Measurements from ENCODE around the gene PACRG.

Gene PACRG

GRCh38 chr6:163346497-163346961 lies 618.8 kb downstream of the PACRG start:
- DNase-seq (ENCODE audit: low spot score), result no peak
- peak overlapping the region; percentile 48 for H3K27ac ChIP-seq
- TF ChIP-seq CTCF (conservative IDR thresholded peaks at IDR 0.05; ENCODE audit: low read depth), result no peak
- CTCF ChIA-PET, result interaction anchor here (0.5 kb wide), 1 partner anchor 70 kb away, joined by 4 read pairs; no protein-coding TSS in a partner anchor
- POLR2A ChIA-PET (ENCODE audit: low non-redundant PET), result no interaction called here

- POLR2A ChIA-PET (ENCODE audit: low non-redundant PET), result no interaction called here
- TF ChIP-seq CTCF (conservative IDR thresholded peaks at IDR 0.05; ENCODE audit: low read depth), result no peak
- peak; percentile 70 for DNase-seq (ENCODE audit: low spot score)
- H3K27ac ChIP-seq, result peak overlapping the region; percentile 48
- CTCF ChIA-PET, result no interaction called here
Observed at GRCh38 chr6:163347021-163347446, 619.3 kb downstream of the PACRG start.

GRCh38 chr6:163348789-163349680 lies 621.3 kb downstream of the PACRG start:
- H3K27ac ChIP-seq, result no peak overlapping the region
- no peak for DNase-seq (ENCODE audit: low spot score)
- TF ChIP-seq CTCF (conservative IDR thresholded peaks at IDR 0.05; ENCODE audit: low read depth), result no peak
- POLR2A ChIA-PET (ENCODE audit: low non-redundant PET), result no interaction called here
- CTCF ChIA-PET, result no interaction called here

GRCh38 chr6:163349696-163350095 lies 621.9 kb downstream of the PACRG start:
- H3K27ac ChIP-seq, result no peak overlapping the region
- ChIA-PET CTCF (no interaction called here), POLR2A (ENCODE audit: low non-redundant PET) (no interaction called here)
- no peak for TF ChIP-seq CTCF (conservative IDR thresholded peaks at IDR 0.05; ENCODE audit: low read depth)
- no peak for DNase-seq (ENCODE audit: low spot score)

- POLR2A ChIA-PET (ENCODE audit: low non-redundant PET), result no interaction called here
- TF ChIP-seq CTCF (conservative IDR thresholded peaks at IDR 0.05; ENCODE audit: low read depth), result no peak
Observed at GRCh38 chr6:163351013-163351412, 623.2 kb downstream of the PACRG start.

GRCh38 chr6:163352011-163352685 lies 624.4 kb downstream of the PACRG start:
- TF ChIP-seq CTCF (conservative IDR thresholded peaks at IDR 0.05; ENCODE audit: low read depth), result no peak
- ChIA-PET CTCF (interaction anchor here (0.7 kb wide), 1 partner anchor 17 kb away, joined by 4 read pairs; no protein-coding TSS in a partner anchor), POLR2A (ENCODE audit: low non-redundant PET) (no interaction called here)
- H3K27ac ChIP-seq, result no peak overlapping the region
- DNase-seq (ENCODE audit: low spot score), result peak; percentile 24

More at GRCh38 chr6:163351013-163351412, 623.2 kb downstream of the PACRG start:
- CTCF ChIA-PET, result no interaction called here
- DNase-seq (ENCODE audit: low spot score), result no peak
- no peak overlapping the region for H3K27ac ChIP-seq

Data from RWPE1 (cell line).